ENCODE results near the gene PAX8.
"Not testable (repeated sequence)": the region's sequence is repeated elsewhere in the genome, so short reads cannot be mapped to it uniquely, and the experiment has no call there.

Gene PAX8

GRCh38 chr2:113278742-113279139, at the start of gene PAX8:
TSS of gene PAX8 (minus strand) at chr2:113278921. CDS start at chr2:113278394, 527 bp downstream.
- no peak for DNase-seq

- DNase-seq = no peak
Observed at GRCh38 chr2:113328043-113328442, 49.3 kb upstream of the PAX8 start.

GRCh38 chr2:113325161-113325731, 46.5 kb upstream of the PAX8 start:
- DNase-seq = not testable (repeated sequence)

GRCh38 chr2:113324684-113325160, 46.0 kb upstream of the PAX8 start:
- peak; percentile 19 to 42 for DNase-seq

- not testable (repeated sequence) for DNase-seq
Observed at GRCh38 chr2:113323129-113323528, 44.4 kb upstream of the PAX8 start.

GRCh38 chr2:113320106-113320505, 41.4 kb upstream of the PAX8 start:
- not testable (repeated sequence) for DNase-seq

- DNase-seq = not testable (repeated sequence)
Observed at GRCh38 chr2:113318941-113319340, 40.2 kb upstream of the PAX8 start.

GRCh38 chr2:113316085-113316484, 37.4 kb upstream of the PAX8 start:
- no peak for DNase-seq

GRCh38 chr2:113314663-113315062, 35.9 kb upstream of the PAX8 start:
- DNase-seq = not testable (repeated sequence)

GRCh38 chr2:113314176-113314575, 35.5 kb upstream of the PAX8 start:
- DNase-seq = not testable (repeated sequence)

- not testable (repeated sequence) for DNase-seq
Observed at GRCh38 chr2:113311781-113312180, 33.1 kb upstream of the PAX8 start.

GRCh38 chr2:113311191-113311590, 32.5 kb upstream of the PAX8 start:
- DNase-seq = not testable (repeated sequence)

GRCh38 chr2:113309655-113310387, 31.1 kb upstream of the PAX8 start:
- DNase-seq = no peak

- DNase-seq = not testable (repeated sequence)
Observed at GRCh38 chr2:113308784-113309183, 30.1 kb upstream of the PAX8 start.

- DNase-seq = not testable (repeated sequence)
Observed at GRCh38 chr2:113306207-113306606, 27.5 kb upstream of the PAX8 start.

GRCh38 chr2:113305749-113306148, 27.0 kb upstream of the PAX8 start:
- not testable (repeated sequence) for DNase-seq

GRCh38 chr2:113305146-113305545, 26.4 kb upstream of the PAX8 start:
- DNase-seq = no peak

- no peak for DNase-seq
Observed at GRCh38 chr2:113304702-113305101, 26.0 kb upstream of the PAX8 start.

GRCh38 chr2:113302216-113302980, 23.7 kb upstream of the PAX8 start:
- DNase-seq = not testable (repeated sequence)

- DNase-seq = no peak
Observed at GRCh38 chr2:113300281-113300680, 21.6 kb upstream of the PAX8 start.

GRCh38 chr2:113298176-113298575, 19.5 kb upstream of the PAX8 start:
- DNase-seq = no peak

GRCh38 chr2:113297590-113297989, 18.9 kb upstream of the PAX8 start:
- DNase-seq = peak; percentile 43 to 54

- DNase-seq = no peak
Observed at GRCh38 chr2:113291191-113291590, 12.5 kb upstream of the PAX8 start.
